ENCODE data around the gene KRT6C.
A peak's percentile ranks its signal among the peaks of the same experiment; 100 is the strongest.
"Not testable (repeated sequence)": the region's sequence is repeated elsewhere in the genome, so short reads cannot be mapped to it uniquely, and the experiment has no call there.

Gene KRT6C

DNA sequence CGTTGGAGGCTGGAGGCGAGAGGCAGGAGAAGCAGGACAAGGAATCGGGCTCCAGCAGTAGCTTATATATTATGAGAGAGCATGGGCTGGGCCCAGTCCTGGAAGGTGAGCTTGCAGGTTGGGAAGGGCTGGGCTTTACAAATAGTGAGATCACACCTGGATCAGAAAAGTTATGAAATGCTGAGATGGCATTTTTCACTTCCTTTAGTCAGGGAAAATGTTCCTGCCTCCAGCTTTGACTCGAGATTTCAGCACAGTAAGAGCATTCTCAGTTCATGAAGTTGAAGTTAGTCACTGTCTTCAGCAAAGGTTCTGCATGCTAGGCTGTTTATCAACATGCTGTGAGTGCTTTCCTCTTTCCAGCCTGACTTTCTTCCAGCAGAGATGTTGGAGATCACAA lies at the start of gene KRT6C:
Gene KRT6C (minus strand): TSS at position 38 of the 400 bp plus-strand sequence. CDS start 68 bp downstream, outside the sequence.
- DNase-seq (ENCODE audit: low read depth) = no peak

DNA sequence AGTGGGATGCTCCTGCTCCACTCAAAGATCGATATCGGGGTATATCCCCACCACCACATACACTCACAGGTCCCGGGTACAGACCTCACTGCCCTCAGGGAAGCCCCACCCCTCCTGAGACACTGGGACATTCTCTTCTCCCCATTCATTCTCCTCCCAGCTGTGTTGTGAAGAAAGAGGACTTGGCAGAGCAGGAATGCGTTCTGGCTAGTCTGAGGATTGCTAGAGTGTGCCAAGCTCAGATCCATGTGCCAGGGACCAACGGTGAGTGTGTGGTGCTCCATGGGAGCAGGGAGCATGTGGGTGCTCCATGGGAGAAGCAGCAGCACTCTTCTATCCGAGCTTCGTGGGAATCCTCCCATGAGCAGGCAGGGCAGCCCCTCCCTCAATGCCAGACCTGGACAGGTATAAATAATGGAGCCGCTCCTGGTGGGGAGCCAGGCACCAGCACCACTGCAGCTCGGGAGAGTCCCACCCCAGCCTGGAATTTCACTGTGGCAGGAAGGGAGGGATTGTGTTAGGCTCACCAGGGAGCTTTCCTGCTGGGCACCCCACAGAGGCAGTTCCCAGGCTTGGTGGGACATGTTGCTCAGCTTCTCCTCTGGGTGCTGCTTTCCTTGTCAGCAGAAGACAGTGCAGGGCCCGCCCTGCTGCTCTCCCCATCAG lies 48.9 kb upstream of the KRT6C start:
- no peak for DNase-seq (ENCODE audit: low read depth)

GRCh38 chr12:52521568-52522266 lies 48.1 kb upstream of the KRT6C start:
- DNase-seq (ENCODE audit: low read depth) = peak; percentile 30

DNA sequence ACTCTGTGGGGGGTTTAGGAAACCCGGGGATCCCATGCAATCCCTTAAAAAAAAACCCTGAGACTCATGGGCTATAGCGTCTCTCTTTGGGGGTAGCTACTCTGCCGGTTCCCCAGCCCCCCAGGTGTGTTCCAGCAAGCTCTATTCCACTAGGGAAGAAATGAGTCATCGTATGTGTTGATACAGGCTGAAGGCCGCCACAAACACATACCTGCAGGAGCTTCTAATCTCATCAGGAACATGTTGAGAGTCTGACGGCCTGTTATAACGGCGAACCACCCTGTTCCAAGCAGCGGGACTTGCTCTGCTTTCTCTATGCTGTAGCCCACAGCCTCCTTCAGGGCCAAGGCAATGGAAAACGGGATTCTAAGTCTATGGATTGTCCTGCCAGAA lies 47.6 kb upstream of the KRT6C start:
- DNase-seq (ENCODE audit: low read depth) = no peak

GRCh38 chr12:52519826-52520662 lies 46.4 kb upstream of the KRT6C start, which contains the start of gene KRT5:
Gene KRT5 (minus strand): TSS chr12:52520394. CDS start chr12:52520296, 98 bp downstream.
- DNase-seq (ENCODE audit: low read depth) = no peak

DNA sequence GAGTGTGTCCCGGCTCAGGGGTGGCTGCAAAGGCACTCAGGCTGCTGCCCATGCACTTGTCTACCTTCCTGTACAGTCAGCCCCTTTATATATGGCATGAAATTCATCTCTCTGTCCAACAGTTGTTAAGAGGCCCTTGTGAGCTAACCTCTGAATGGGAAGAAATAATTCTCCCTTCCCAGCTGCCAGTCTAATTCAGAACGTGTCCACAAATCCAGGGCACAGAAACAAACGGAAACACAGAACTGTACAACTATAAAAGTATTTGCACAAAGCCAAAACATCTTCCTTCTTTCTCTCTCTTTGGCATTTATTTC lies 45.7 kb upstream of the KRT6C start:
- DNase-seq (ENCODE audit: low read depth) = no peak

- no peak for DNase-seq (ENCODE audit: low read depth)
These were observed 45.2 kb upstream of the KRT6C start for GRCh38 chr12:52518574-52519386.

DNA sequence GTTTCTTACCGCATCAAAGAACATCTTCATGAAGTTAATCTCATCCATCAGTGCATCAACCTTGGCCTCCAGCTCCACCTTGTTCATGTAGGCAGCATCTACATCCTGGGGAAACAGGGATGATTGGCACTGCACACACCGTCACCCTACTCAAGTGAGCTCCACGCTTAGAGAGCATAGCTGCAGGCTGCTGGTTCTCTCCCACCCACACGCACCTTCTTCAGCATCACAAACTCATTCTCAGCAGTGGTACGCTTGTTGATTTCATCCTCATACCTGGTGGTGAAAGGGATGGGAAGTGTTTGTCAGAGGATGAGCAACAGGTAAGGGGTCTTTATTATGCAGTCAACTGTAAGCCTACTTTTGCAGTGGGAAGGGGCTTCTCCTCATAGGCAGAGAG lies 44.3 kb upstream of the KRT6C start:
- no peak for DNase-seq (ENCODE audit: low read depth)

DNA sequence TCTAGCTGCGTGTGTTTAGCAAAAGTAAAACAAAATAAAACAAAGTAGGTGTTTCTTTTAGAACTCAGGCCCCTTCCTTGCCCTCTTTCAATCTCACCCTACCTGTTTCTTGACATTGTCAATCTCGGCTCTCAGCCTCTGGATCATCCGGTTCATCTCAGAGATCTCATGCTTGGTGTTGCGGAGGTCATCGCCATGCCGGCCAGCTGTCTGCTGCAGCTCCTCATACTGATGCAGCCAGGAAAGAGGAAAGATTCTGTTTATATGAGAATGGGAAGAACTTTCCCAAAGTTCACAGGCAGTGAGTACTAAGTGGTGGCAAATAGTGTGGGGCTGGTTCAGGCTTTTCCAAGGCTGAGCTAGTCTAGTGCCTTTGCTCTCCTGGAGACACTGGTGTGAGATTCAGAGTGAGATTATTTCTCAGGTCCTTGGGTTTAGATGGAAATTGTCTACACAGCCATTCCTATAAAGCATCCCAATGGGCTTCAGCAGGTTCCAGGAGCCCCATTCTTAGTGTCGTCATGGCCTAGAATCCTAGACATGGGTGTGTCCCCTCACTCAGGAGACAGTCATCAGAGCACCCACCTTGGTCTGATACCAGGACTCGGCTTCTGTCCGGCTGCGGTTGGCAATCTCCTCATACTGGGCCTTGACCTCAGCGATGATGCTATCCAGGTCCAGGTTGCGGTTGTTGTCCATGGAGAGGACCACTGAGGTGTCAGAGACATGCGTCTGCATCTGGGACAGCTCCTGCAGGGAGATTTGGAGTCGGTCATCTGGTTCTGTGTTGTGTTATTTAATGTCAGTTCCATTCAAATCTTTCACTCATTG lies 43.6 kb upstream of the KRT6C start:
- DNase-seq (ENCODE audit: low read depth) = no peak

- no peak for DNase-seq (ENCODE audit: low read depth)
These were observed 42.6 kb upstream of the KRT6C start for GRCh38 chr12:52515927-52516831.

GRCh38 chr12:52515319-52515646 lies 41.7 kb upstream of the KRT6C start:
- DNase-seq (ENCODE audit: low read depth) = no peak

- no peak for DNase-seq (ENCODE audit: low read depth)
These were observed 41.1 kb upstream of the KRT6C start for GRCh38 chr12:52514471-52515318.

GRCh38 chr12:52513736-52514135 lies 40.1 kb upstream of the KRT6C start:
- DNase-seq (ENCODE audit: low read depth) = no peak

DNA sequence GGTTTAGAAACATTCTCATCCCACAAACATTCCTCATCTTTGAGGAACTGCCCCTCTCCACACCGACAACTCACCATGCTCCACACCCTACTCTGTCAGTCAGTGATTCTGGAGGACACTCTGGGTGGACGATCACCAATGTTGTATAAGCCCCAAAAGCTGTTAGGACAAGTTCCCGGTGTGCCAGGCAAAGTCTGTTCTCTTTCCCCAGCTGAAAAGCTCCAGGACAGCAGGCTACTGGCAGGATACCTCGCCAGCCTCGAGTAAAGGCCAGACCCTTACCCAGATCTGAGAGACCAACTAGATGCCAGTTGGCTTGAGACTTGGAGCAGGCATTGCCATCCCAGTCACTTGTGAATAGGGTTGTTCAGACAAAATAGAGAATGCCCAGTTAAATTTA lies 34.6 kb upstream of the KRT6C start:
- DNase-seq (ENCODE audit: low read depth) = no peak

GRCh38 chr12:52506858-52507715 lies 33.5 kb upstream of the KRT6C start:
- peak; percentile 36 for DNase-seq (ENCODE audit: low read depth)

GRCh38 chr12:52502877-52503276 lies 29.3 kb upstream of the KRT6C start:
- no peak for DNase-seq (ENCODE audit: low read depth)

DNA sequence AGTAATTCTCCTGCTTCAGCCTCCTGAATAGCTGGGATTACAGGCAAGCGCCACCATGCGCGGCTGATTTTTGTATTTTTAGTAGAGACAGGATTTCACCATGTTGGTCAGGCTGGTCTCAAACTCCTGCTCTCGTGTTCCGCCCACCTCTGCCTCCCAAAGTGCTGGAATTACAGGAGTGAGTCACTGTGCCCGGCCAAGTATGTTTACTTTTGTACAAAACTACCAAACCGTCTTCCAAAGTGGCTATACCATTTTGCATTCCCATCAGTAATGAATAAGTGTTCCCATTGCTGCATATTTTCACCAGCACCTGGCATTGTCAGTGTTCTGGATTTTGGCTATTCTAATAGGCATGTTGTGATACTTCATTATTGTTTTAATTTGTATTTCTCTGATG lies 27.9 kb upstream of the KRT6C start:
- DNase-seq (ENCODE audit: low read depth) = no peak

DNA sequence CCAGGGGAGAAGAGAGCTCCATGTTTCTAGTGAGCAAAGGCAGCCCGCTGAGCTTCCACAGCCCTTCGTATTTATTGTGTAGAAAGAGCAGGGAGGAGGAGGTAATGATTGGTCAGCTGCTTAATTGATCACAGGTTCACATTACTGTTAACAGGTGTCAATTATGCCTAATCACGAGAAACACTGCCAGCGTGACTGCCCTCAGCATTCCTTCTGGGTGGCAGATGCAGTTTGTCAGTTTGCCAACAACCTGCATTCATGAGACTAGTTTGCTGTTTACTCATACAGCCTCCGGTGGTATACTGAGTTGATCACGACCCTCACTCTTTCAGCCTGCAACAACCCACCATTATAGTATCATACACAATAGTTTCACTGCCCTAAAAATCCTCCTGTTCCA lies 27.0 kb upstream of the KRT6C start:
- DNase-seq (ENCODE audit: low read depth) = not testable (repeated sequence)
